T-helper 2 cell treated with Interferon-gamma antibody and Interleukin-4, amounts not matched to agents 100 ng/mL and 5 ng/mL, for 36 hours (primary cell): Measurements from ENCODE around the gene CHP2. TPM values are rescaled to one million over a fixed set of nuclear protein-coding genes. Genes with fewer than 3 reads are reported as not detected.
"Not testable (repeated sequence)": the region's sequence is repeated elsewhere in the genome, so short reads cannot be mapped to it uniquely, and the experiment has no call there.

ENCODE experiments used
- intact Hi-C: fragments of 100-400 bp; cut with micrococcal nuclease; formaldehyde crosslinking; loops from one replicate; pipeline ENCODE4 v1.15.1; 2023
- total RNA-seq: library from RNA; stranded (reverse); gene quantifications from 2 replicates; pipeline ENCODE4 v1.2.3, GENCODE V29; 2022

CHP2 gene
- total RNA-seq, 1 donor from 2014 or later, result not detected

DNA sequence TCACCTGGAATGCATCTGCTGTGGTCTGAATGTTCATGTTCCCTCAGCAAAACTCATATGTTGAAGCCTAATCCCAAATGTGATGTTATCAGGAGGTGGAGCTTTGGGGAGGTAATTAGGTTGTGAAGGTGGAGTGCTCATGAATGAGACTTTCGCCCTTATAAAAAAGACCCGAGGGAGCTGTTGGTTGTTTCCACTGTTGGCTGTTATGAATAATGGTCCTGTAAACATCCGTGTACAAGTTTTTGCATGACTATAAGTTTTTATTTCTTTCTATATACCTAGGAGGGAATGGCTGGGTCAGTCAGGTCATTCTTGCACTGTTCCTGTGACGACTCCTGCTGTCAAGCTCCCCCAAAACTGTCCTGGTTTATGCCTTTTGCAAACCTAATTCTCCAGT, 9.6 kb upstream of the CHP2 start:
- intact Hi-C loops, result no loop called here

DNA sequence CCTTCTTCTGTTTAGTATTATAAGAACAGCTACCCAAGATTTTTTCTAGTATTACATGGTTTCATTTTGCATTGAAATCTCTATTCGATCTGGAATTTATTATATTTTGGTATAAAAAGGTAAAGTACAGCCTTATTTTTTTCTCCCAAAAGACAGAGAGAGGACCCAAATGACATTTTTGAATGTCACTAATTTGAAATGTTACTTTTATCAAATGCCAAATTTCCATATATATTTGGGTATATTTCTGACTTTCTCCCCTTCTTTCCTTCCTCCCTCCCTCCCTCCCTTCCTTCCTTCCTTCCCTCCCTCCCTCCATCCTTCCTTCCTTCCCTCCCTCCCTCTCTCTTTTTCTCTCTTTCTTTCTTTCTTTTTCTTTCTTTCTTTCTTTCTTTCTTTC, 6.2 kb upstream of the CHP2 start:
- intact Hi-C loops, result no loop called here

DNA sequence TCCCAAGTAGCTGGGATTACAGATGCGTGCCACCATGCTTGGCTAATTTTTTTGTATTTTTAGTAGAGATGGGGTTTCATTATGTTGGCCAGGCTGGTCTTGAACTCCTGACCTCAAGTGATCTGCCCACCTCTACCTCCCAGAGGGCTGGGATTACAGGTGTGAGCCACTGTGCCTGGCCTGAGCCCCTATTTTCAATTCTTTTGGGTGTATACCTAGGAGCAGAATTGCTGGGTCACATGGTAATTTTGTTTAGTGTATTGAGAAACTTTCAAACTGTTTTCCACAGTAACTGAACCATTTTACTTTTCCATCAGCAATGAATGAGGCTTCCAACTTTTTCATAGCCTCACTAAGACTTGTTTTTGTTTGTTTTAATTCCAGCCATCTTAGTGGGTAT, 3.8 kb upstream of the CHP2 start:
- intact Hi-C loops, result not testable (repeated sequence)

DNA sequence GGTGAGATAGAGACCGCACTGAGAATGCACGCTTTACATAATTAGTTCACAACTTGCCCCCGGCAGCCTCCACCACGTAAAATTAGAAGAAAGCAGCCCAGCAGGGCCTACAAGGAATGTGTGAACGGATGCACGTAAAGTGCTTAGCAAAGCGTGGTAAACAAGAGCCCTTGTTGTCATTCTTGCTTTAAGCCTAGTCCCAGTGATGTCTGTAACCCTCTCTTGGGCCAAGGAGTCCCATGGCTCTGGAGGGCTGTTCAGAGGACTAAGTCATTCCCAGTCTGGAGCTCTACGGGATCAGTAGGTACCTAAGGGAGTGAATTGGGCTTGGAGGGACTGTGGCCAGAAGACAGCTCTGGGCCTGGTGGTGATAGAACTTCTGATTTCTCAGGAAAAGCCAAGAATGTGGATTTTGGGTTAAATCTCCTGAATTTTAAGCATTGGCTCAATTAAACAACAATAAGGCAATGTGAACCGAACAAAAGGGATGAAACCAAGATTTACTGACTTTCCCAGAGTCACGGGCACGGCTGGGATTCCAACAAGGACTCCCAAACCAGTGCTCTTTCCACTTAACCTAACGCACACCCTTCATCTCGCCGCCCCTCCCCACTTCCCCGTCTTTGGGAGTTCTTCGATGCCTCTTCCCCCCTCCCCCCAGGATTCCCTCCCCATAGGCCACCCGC, 775 bp upstream of the CHP2 start:
- intact Hi-C loops, result no loop called here

DNA sequence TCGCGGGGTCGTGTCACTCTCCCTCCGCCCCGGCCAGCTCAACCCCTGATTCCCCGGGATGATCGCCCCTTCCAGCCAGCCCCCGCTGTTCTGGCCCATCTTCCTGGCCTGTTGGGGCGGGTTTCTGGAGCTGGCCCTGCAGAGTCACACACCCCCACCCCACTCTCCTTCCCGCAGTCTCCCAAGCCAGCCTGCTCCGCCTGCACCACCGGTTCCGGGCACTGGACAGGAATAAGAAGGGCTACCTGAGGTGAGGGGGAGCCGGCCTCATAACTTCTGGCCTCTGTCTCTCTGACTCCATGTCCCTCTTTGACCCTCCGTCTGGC, 621 bp downstream of the CHP2 start:
- intact Hi-C loops, result no loop called here

DNA sequence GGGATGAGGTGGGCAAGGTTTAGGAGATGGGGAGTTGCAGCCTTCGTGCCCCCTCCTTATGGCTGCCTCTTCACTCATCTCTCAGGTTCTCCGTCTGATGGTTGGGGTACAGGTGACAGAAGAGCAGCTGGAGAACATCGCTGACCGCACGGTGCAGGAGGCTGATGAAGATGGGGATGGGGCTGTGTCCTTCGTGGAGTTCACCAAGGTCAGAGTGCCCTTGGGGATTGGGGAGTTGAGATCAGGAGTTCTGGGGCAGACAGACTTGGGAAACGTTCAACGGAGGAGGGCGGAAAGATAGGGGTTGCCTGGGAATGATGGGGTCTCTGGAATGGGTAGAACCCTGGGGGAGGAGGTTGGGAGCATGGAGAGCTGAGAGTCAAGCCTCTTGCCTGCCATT, 2.3 kb downstream of the CHP2 start:
- intact Hi-C loops, result no loop called here

DNA sequence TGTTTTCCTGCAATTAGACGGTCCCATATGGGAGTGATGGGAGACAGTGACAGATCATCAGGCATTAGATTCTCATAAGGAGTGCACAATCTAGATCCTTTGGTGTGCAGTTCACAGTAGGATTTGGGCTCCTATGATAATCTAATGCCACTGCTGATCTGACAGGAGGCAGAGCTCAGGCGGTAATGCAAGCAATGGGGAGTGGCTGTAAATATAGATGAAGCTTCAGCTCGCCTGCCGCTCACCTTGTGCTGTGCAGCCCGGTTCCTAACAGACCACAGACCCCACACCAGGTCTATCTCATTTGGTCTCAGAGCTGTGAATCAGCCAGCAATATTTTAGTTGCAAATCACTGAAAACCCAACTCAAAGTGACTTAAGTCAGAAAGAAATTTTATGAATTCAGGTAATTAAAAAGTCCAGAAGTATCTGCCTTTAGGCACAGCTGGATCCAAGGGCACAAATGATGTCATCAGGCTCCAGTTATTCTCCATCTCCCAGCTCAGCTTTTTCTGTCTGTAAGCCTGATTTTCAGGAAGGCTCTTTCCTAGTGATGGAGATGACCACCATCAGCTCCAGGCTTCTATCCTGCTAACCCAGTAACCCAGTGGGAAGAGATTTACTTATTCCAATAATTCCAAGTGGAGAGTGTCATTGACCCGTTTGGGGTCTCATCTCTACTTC, 3.3 kb downstream of the CHP2 start:
- intact Hi-C loops, result no loop called here

DNA sequence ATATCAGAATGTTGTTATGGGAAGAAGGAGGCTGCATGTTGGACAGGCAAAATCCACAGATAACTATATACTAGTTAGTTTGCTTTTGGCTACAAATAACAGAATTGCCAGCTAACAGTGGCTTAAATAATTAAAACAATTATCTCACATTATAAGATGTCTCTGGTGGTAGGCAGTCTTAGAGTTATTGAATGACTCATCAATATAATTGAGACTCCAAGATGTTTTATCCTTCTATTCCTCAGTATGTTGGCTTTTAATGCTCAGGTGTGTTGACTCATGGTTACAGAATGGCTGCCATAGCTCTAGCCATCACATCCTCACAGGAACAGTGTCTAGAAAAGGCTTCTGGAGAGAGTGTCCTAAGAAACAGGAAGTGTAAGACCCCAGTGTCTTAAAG, 11.1 kb downstream of the CHP2 start:
- intact Hi-C loops, result no loop called here

DNA sequence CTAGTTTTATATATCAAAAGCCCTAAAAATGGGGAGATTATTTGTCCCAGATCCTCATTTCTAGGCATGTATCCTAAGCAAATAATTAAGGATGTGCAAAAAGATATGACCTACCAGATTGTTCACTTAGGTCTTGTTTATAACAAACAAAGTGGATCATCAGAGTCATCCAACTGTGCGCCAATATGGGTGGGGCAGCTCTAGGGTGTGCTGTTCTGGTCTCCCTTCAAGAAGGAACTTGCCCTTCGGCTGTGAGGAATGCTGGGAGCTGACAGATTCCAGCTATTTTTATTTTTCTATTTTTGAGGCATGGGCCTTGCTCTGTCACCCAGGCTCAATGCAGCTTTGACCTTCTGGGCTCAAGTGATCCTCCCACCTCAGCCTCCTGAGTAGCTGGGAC, 13.8 kb downstream of the CHP2 start:
- intact Hi-C loops, result no loop called here

DNA sequence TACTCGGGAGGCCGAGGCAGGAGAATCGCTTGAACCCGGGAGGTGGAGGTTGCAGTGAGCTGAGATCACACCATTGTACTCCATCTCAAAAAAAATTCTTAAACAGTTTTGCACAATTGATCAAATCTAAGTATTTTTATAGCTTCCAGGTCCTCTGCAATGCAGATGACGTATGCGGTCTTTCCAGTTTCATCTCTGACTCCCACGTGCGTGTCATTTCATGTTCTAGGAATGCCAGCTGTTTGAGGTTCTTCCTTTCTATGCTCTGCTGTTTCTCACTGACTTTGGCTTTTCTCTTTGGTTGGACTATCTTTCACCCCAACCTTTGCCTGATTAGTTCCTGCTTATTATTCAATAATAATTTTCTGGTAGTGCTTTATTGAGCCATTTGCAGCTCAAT, 16.2 kb downstream of the CHP2 start:
- intact Hi-C loops, result no loop called here

DNA sequence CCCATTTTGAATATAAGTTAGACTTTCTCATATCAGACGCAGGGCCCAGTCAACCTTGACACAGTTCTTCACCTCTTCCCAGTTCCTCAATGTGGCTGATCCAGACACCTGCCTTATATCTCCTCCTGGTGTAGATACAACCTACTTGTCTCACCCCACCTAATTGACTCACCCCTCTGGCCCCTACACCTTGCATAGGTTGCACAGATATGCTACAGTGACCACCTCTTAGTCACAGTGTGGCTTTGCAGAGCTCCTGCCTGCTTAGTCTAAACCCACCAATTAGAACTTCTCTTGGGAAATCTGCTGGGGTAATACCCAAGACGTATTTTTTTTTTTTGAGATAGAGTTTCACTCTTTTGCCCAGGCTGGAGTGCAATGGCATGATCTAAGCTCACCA, 16.8 kb downstream of the CHP2 start:
- intact Hi-C loops, result no loop called here

DNA sequence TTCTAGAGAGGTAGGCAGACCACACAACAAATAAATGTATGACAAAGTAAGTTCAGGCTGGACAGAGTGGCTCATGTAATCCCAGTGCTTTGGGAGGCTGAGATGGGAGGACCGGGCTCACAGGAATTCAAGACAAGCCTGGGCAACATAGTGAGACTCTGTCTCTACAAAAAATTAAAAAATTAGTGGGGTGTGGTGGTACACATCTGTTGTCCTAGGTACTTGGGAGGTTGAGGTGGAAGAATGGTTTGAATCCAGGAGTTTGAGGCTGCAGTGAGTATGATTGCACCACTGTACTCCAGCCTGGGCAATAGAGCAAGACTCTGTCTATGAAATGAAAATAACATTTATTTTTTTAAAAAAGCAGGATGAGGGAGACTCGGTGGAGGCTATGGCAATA, 18.5 kb downstream of the CHP2 start:
- intact Hi-C loops, result no loop called here

DNA sequence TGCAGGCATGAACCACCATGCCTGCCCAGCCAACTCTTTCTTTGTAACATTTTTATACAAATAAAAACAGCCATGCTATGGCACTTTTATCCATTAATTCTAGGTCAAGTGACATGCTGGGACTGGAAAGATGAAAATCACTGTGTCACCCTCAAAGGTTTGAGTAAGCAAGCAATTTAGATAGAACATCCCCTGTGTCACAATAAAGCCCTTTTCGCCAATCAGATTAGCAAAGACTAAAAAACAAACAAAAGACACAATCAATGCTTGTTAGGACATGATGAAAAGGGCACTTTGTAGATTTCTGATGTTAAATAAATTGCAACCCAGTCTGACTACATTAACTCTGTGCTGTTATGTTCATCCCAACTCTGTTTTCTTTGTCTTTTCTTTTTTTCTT, 26.4 kb downstream of the CHP2 start:
- intact Hi-C loops, result no loop called here

DNA sequence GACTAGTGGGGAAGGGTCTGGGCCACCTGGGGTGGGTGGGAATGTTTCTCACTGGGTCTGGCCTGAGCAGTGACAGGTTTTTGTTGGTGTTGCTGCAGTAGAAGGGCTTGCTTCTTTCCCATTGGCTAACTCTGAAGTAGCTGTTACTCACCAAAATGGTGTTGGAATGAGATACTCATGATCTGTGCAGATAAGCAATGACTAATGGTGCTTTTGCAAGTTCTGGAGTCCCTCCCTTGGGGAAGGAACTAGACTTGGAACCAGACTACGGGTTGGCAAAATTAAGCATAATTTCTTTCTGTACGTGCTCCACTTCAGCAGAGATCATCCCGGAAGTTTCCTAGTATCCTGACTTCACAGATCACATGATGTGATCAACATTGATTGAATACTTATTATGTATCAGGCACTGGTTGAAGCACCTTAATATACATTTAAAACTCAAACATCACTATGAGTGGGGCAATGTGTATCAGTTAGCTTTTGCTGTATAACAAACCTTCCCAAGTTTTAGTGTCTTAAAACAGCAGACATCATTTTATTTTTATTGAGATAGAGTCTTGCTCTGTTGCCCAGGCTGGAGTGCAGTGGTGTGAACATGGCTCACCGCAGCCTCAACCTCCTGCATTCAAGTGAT, 30.1 kb downstream of the CHP2 start:
- intact Hi-C loops, result no loop called here

DNA sequence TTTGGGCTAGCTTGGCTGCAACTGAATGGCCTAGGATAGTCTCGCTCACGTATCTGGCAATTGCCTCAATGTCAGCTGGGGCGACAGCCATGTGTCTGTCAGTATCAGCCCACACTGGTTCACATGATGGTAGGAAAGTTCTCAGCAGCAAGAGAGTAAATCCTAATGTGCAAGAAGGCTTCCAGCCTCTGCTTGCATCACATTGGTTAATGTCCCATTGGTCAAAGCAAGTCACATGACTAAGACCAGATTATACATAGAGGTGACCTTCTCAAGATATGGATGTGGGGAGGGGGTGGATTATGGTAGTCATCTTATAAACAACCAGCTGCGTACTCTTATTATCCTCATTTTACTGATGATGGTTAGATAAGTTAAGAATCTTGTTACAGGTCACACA, 31.0 kb downstream of the CHP2 start:
- intact Hi-C loops, result no loop called here

DNA sequence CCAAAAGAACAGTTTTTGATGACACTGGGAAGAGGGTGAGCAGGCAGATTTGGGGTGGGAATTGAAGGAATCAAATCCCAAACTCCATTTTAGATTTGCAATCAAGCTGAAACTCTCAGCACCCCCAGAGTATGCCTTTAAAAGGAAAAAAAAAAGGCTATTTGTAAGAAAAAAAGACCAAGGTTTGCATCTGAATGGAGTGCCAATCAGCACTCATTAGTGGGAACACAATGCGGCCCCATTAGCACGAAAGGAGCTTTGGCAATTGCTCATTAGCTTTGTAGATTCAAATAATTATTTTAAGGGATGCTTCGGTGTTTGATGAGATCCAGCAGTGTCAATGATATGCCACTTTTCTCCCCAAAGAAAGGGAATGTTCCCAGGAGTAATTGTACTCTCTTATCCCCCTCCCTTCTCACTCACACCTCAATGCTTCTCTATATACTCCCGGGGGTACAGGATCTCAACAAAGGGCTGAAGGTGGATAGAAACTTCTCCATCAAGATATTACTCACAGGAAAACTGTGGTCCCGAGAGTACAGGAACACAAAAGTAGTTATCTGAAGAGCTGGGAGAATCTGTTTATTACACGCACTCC, 32.2 kb downstream of the CHP2 start:
- intact Hi-C loops, result no loop called here

DNA sequence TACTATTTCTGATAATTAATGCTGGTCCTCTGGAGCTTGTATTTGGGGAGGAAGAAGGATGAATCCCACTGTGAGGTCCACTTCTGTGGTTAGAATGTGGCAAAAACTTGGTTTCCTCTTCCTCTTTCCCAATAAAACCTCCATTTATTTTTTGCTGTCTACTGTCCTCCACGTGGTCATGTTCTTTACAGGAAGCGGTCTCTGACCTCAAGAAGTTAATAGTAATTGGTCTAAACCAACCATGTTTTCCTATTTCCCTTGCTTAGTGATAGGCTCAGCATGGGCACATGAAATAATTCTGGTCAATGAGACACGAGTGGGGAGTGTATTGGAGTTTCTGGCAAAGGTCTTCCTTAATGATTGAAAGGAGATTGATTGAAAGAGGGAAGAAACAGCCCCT, 33.9 kb downstream of the CHP2 start:
- intact Hi-C loops, result no loop called here

DNA sequence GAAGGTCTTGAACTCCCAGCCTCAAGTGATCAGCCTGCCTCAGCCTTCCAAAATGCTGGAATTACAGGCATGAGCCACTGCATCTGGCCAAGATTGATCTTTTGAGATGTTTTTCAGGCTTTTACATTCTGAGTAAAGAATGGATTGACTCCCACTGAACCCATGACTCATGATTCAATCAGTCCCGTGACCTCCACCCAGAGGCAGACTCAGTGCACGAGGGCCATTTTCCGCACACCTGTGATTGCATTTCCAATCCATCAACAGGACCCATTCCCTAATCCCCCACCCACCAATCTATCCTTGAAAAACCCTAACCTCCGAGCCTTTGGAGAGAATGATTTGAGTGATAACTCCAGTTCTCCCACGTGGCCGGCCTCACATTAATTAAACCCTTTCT, 40.6 kb downstream of the CHP2 start:
- intact Hi-C loops, result no loop called here

DNA sequence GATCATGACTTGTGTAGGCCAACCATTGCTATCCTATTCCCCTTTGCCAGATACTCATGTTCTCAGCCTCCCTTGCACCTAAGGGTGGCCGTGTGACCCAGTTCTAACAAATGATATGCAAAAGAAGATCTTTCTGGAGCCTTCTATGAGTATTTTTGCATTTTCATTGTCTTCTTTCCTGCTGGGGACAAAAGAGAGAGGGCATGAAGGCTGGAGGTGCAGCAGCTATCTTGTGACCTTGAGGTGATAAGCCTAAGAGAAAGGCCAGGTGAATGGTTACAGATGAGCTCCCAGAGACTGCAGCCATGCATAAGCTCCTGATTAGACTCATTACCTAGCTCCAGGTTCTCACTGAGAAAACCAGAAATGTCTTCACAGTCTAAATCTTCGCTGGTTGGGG, 42.1 kb downstream of the CHP2 start:
- intact Hi-C loops, result no loop called here

DNA sequence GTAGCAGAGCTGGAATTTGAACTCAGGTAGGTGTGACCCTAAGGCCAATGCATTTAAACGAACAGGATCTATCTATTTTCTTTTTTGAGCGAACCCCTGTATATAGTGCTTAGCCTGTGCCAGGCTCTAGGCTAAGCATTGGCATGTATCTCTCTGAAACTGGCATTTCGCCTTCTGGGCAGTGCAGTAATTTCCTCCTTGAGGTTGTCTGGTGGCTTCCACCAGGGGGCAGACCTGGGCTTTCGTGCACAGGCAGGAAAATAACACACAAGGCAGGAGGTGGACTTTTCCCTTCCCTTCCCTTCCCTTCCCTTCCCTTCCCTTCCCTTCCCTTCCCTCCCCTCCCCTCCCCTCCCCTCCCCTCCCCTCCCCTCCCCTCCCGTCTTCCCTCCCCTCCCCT, 46.6 kb downstream of the CHP2 start:
- intact Hi-C loops, result loop anchor here (10.0 kb wide), 1 partner anchor 453 kb away; the partner anchor contains the start of gene CACNG3

DNA sequence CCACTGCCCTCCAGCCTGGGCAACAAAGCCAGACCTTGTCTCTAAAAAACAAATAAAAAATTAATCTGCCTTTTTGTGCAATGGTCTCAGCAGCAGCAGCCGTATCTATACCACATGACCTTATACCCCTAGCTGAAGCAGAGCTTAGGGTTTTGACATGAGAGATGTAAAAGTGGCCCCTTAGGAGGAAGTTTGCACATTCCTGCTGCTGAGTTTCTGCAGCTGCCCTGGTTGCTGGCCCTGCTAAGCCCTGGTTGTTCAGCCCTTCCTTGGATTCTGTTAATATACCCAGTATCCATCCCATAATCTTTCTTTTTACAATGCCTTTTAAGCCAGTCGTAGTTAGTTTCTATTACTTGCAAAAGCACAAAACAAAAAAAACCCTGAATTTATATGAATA, 48.0 kb downstream of the CHP2 start:
- intact Hi-C loops, result loop anchor here (1.0 to 10.0 kb wide), 5 partner anchors 34 to 702 kb away; partner anchors contain the start of gene CACNG3

DNA sequence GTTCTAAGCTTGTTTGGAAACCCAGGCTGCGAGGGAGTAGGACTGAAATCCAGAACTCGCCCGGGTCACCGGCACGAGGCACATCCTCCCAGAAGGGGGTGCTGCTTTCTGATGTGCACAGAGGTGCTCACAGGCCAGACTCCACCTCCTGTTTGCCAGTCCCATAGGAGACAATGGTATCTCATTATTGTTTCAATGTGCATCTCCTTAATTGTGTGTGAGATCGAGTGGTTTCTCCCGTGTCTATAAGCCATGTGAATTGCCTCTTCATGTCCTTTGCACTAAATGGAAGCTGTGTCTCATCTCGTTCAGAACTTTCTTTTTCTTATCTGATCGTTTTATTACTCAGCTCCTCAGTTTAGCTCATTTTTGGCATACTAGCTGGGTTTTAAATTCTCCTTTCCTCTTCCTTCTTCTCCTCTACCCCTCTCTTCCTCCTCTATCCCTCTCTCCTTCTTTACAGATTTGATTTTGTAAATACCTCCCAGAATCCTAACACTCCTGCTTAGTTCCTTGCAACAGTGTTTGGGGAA, 48.8 kb downstream of the CHP2 start:
- intact Hi-C loops, result loop anchor here (1.0 to 10.0 kb wide), 5 partner anchors 33 to 701 kb away; partner anchors contain the start of gene CACNG3
